ENCODE data around the gene SEMA3C.

DNA sequence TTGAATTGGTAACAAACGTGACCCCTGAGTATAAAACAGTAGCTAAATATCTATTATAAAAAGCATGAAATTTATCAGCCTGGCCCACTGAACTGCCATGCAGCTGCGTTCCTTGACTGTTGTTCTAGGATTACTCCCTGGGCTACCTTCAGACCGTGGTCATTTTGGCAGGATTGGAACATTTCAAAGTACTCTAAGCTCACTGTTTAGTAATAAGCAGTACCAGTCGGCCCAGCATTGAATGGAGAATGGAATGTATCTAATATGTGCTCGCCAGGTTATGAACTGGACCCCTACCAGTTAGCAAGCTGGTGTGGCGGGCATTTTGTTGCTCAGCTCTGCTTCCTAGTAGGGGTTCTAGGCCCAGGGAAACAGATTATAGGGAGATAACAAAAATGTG lies 112.2 kb downstream of the SEMA3C start:
- TF ChIP-seq, protein P1, sequence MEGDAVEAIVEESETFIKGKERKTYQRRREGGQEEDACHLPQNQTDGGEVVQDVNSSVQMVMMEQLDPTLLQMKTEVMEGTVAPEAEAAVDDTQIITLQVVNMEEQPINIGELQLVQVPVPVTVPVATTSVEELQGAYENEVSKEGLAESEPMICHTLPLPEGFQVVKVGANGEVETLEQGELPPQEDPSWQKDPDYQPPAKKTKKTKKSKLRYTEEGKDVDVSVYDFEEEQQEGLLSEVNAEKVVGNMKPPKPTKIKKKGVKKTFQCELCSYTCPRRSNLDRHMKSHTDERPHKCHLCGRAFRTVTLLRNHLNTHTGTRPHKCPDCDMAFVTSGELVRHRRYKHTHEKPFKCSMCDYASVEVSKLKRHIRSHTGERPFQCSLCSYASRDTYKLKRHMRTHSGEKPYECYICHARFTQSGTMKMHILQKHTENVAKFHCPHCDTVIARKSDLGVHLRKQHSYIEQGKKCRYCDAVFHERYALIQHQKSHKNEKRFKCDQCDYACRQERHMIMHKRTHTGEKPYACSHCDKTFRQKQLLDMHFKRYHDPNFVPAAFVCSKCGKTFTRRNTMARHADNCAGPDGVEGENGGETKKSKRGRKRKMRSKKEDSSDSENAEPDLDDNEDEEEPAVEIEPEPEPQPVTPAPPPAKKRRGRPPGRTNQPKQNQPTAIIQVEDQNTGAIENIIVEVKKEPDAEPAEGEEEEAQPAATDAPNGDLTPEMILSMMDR (IDR thresholded peaks at IDR 0.05) = no peak
- TF ChIP-seq POLR2A (IDR thresholded peaks at IDR 0.05) = no peak
